HG02678 (cell line): ENCODE data around the gene PRRG2.

Source experiments
- ATAC-seq: cut with Tn5 transposase; IDR thresholded peaks from one replicate; pipeline ENCODE4 v1.9.1; 2021; ENCODE audit warnings: mild to moderate bottlenecking, moderate library complexity; ENCODE audit not compliant: unreplicated experiment

PRRG2 gene

GRCh38 chr19:49585023-49585422 lies 3.9 kb downstream of the PRRG2 start:
- no peak for ATAC-seq

GRCh38 chr19:49587227-49587626 lies 6.1 kb downstream of the PRRG2 start:
- ATAC-seq, result no peak

- ATAC-seq, result no peak
Measured at GRCh38 chr19:49588365-49589122, 7.4 kb downstream of the PRRG2 start.

GRCh38 chr19:49589502-49589905 lies 8.4 kb downstream of the PRRG2 start:
- no peak for ATAC-seq

- peak; percentile 70 for ATAC-seq
Measured at GRCh38 chr19:49590071-49590970, 9.2 kb downstream of the PRRG2 start.

GRCh38 chr19:49590971-49591730 lies 10.0 kb downstream of the PRRG2 start, which contains the start of gene PRR12:
TSS of gene PRR12 (plus strand) at chr19:49591182. CDS start at chr19:49591655, 473 bp downstream.
- ATAC-seq, result peak; percentile 14

GRCh38 chr19:49591731-49592485 lies 10.8 kb downstream of the PRRG2 start:
- ATAC-seq, result no peak

- ATAC-seq, result no peak
Measured at GRCh38 chr19:49592486-49593232, 11.5 kb downstream of the PRRG2 start.

- peak; percentile 44 for ATAC-seq
Measured at GRCh38 chr19:49593233-49594113, 12.4 kb downstream of the PRRG2 start.

GRCh38 chr19:49594157-49594992 lies 13.3 kb downstream of the PRRG2 start:
- ATAC-seq, result no peak

GRCh38 chr19:49594993-49595818 lies 14.1 kb downstream of the PRRG2 start:
- no peak for ATAC-seq

GRCh38 chr19:49595819-49596404 lies 14.8 kb downstream of the PRRG2 start:
- no peak for ATAC-seq

GRCh38 chr19:49596407-49596806 lies 15.3 kb downstream of the PRRG2 start:
- no peak for ATAC-seq

GRCh38 chr19:49596954-49597702 lies 16.0 kb downstream of the PRRG2 start:
- no peak for ATAC-seq

GRCh38 chr19:49597703-49597974 lies 16.5 kb downstream of the PRRG2 start:
- ATAC-seq, result no peak
